ENCODE results near the gene UBP1.

- TF ChIP-seq CTCF (IDR thresholded peaks at IDR 0.05) (no peak), ZFX (IDR thresholded peaks at IDR 0.05; ENCODE audit: borderline replicate concordance) (no peak)
Measured at GRCh38 chr3:33395900-33396299, 44.3 kb downstream of the UBP1 start.
